GM12872 (cell line): ENCODE results near the gene AMZ2.

Experiments used
- TF ChIP-seq, protein P1 (sequence below): IDR thresholded peaks from 3 replicates; pipeline ENCODE4 v1.5.1; 2011; ENCODE audit warnings: low read depth, mild to moderate bottlenecking, low read length, moderate library complexity; ENCODE audit not compliant: insufficient read depth

The AMZ2 gene

DNA sequence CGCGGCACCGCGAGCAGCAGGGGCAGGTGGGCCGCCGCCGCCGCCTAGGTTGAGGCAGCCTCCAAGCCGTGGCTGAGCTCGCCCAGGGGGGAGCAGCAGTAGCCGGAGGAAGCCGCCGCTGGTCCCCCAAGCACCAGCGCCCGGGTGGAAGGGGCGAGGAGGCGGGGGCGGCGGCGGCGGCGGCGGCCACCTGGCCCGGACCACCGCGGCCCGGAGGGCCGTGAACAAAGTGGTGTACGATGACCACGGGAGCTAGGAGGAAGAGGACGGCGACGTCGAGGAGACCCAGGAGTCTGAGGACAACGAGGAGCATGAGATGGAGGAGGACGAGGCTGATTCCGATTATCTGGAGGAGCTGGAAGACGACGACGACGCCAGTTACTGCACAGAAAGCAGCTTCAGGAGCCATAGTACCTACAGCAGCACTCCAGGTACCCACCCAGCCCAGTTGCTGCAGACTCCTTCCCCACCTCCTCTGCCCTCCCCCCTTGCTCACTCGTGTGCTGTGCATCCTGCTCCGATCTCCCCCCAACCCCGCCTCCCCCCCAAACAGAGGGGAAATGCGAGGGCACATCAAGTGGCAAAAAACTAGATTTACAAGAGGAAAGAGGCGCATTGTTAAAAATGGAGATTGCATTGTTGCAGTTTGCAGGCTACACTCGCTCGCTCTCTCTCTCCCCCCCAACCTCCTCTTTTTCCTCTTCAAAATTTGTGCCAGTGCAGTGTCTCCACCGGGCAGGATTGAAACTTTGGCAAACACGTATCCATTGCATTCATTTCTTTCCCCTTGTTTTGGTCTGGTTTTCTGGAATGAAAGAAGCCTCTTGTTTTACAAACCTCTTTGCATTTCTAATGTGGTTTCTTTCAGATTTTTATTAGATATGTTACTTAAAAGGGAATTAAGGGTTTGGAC, 41.8 kb upstream of the AMZ2 start:
- TF ChIP-seq, protein P1, sequence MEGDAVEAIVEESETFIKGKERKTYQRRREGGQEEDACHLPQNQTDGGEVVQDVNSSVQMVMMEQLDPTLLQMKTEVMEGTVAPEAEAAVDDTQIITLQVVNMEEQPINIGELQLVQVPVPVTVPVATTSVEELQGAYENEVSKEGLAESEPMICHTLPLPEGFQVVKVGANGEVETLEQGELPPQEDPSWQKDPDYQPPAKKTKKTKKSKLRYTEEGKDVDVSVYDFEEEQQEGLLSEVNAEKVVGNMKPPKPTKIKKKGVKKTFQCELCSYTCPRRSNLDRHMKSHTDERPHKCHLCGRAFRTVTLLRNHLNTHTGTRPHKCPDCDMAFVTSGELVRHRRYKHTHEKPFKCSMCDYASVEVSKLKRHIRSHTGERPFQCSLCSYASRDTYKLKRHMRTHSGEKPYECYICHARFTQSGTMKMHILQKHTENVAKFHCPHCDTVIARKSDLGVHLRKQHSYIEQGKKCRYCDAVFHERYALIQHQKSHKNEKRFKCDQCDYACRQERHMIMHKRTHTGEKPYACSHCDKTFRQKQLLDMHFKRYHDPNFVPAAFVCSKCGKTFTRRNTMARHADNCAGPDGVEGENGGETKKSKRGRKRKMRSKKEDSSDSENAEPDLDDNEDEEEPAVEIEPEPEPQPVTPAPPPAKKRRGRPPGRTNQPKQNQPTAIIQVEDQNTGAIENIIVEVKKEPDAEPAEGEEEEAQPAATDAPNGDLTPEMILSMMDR: no peak

DNA sequence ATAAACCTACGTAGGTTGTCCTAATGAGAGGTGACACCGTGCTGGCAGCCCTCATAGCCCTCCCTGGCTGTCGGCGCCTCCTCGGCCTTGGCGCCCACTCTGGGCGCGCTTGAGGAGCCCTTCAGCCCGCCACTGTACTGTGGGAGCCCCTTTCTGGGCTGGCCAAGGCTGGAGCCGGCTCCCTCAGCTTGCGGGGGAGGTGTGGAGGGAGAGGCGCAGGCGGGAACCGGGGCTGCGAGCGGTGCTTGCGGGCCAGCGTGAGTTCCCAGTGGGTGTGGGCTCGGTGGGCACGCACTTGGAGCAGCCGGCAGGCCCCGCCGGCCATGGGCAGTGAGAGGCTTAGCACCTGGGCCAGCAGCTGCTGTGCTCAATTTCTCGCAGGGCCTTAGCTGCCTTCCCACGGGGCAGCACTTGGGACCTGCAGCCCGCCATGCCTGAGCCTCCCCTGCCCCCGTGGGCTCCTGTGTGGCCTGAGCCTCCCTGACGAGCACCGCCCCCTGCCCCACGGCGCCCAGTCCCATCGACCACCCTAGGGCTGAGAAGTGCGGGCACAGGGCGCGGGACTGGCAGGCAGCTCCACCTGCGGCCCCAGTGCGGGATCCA, 40.1 kb upstream of the AMZ2 start:
- TF ChIP-seq, protein P1: no peak

DNA sequence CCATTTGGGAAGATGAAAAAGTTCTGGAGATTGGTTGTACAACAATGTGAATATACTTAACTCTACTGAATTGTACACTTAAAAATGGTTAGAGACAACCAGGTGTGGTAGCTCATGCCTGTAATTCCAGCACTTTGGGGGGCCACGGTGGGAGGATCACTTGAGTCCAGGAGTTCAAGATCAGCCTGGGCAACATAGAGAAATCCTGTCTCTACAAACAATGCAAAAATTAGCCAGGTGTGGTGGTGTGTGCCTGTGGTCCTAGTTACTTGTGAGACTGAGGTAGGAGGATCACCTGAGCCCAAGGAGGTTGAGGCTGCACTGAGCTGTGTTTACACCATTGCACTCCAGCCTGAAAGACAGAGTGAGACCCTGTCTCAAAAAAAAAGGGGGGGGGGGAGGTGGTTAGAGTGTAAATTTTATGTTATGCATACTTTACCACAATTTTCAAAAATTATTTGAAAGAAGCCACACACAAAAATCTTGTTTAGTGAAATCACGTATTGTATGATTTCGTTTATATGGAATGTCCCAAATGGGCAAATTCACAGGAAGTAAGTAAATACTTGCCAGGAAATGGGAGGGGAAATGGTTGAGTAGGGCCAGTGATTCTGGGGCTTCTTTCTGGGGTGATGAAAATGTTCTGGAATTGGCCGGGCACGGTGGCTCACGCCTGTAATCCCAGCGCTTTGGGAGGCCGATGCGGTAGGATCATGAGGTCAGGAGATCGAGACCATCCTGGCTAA, 37.1 kb upstream of the AMZ2 start:
- TF ChIP-seq, protein P1: no peak

DNA sequence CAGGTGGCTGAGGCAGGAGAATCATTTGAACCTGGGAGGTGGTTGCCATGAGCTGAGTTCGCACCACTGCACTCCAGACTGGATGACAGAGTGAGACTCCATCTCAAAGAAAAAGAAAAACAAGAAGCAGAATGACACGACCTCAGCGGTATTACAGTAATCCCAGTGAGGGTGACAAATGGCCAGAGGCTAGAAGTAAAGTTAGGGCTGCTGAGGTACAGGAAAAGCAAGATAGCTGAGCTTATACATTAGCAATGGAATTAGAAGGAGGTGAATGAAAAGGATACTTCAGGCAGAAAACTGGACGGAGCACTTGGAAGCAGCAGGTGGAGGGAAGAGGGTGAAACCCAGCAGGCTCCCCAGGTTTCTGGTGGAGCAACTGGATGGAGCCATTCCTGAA, 26.1 kb upstream of the AMZ2 start:
- TF ChIP-seq, protein P1: no peak

DNA sequence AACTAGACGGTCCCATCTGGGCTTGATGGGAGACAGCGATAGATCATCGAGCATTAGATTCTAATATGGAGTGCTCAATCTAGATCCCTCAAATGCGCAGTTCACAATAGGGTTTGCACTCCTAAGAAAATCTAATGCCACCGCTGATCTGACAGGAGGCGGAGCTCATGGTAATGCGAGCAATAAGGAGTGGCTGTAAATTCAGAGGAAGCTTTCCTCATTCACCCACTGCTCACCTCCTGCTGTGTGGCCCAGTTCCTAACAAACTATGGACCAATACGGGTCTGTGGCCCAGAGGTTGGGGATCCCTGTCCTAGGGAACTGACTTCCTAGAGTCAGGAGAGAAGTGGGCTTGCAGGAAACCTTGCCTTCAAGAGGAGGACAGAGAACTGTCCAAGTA, 25.2 kb upstream of the AMZ2 start:
- TF ChIP-seq, protein P1: no peak

DNA sequence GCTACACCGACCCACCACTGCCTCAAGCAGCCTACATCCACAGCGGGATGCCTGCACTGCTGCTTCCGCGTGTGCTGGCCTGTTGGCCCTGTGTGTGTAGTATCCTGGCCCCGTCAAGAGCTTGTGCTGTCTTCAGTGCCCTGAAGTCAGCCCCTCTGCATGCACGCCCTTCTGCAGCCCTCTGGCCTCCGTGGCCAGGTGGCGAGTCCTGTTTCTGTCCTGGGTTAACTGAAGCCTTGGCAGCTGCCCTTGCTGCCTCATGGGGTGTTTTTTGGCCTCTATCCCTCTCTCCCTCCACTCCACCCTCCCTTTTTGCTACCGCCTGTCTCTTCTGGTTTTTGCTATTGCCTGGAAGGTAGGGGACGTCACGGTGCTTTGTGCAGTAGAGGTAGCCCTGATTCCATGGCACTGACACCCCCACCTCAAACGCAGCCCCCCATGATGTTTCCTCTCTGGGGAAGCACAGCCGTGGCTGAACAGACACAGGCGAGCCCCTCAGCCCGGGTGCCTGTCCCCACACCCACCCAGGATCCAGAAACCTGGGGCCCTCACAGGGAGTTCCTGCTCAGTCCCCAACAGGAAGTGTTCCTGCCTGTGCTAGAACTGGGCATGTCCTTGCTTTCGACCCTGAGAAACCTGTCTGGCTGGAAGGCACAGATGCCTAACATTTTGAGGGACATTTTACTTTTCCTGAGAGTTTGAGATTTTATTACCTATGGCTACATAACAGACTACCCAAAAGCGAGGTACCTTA, 18.8 kb upstream of the AMZ2 start:
- TF ChIP-seq, protein P1: no peak
